OCI-LY1 (cell line): ENCODE data around the gene HS1BP3.

ENCODE experiments used
- CTCF ChIP-seq: fragments of 200-600 bp; sonication (generic), shearing (Covaris generic); IDR thresholded peaks from 2 replicates; pipeline ENCODE4 v1.5.1; 2017; ENCODE audit warnings: mild to moderate bottlenecking, antibody characterized with exemption, low read length, moderate library complexity, mixed read lengths
- EZH2 ChIP-seq: fragments of 200-600 bp; sonication (generic), shearing (Covaris generic); IDR thresholded peaks from 2 replicates; pipeline ENCODE4 v1.8.0; 2017; ENCODE audit warnings: borderline replicate concordance, mixed run types, mild to moderate bottlenecking, antibody characterized with exemption, low read length, moderate library complexity, mixed read lengths

DNA sequence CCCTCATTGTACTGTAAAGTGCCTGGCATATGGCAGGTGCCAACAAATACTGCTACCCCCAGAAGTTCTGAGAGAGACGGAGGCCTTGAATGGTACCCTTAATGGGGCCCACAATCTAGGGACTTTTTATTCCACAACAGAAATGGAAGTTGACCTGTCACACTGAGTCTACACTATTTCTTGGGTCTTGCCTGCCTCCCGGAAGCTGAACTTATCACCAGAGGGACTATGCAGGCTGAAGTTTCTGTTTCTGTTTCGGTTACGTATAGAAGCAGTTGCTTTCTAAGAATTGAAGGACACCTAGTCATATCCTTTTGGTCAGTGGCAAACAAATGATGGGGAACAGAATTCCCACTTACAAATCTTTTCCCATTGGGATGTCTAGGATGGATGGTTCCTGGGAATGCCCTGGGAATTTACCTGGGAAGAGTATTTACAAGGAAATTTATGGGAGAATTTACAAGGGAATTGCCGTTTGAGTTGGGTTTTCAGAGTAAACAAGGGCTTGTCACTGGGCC lies 74.2 kb downstream of the HS1BP3 start:
- TF ChIP-seq CTCF (no peak), EZH2 (no peak)
